GM23338 (cell line): ENCODE measurements around the gene CHIC1.

Source experiments
- CREB1 ChIP-seq: fragments of 250-450 bp; sonication (Bioruptor Pico); IDR thresholded peaks from 2 replicates; pipeline ENCODE4 v1.5.0; 2020; ENCODE audit warnings: low read depth, mild to moderate bottlenecking, moderate library complexity
- EZH2 ChIP-seq: fragments of 200-600 bp; sonication (generic); IDR thresholded peaks from one replicate; pipeline ENCODE4 v1.8.0; 2017; ENCODE audit warnings: antibody characterized with exemption, mild to moderate bottlenecking, low read depth; ENCODE audit not compliant: unreplicated experiment
- EZH2phosphoT487 ChIP-seq: fragments of 200-600 bp; sonication (generic); IDR thresholded peaks from one replicate; pipeline ENCODE4 v1.8.1; 2018; ENCODE audit warnings: antibody characterized with exemption; ENCODE audit not compliant: unreplicated experiment
- JUNB ChIP-seq: IDR thresholded peaks from one replicate; pipeline ENCODE4 v1.6.1; 2016; ENCODE audit warnings: antibody characterized with exemption; ENCODE audit not compliant: unreplicated experiment
- POLR2AphosphoS5 ChIP-seq: IDR thresholded peaks from 2 replicates; pipeline ENCODE4 v1.6.1; 2016; ENCODE audit warnings: antibody characterized with exemption, low read depth
- STAT1 ChIP-seq: IDR thresholded peaks from one replicate; pipeline ENCODE4 v1.6.1; 2016; ENCODE audit warnings: antibody characterized with exemption; ENCODE audit not compliant: unreplicated experiment
- TF ChIP-seq, protein P1 (sequence below), 2 experiments: fragments of 200-600 bp in 1 of 2; sonication (generic) in 1 of 2; conservative IDR thresholded peaks; 2 replicates each; pipeline versions ENCODE4 v1.5.1 to v1.6.1; 2016 to 2017; ENCODE audit warnings: antibody characterized with exemption in 2 of 2, low read depth in 2 of 2, mild to moderate bottlenecking in 2 of 2, moderate library complexity in 1 of 2
- TF ChIP-seq, protein P2 (sequence below): IDR thresholded peaks from one replicate; pipeline ENCODE4 v1.6.1; 2018; ENCODE audit warnings: antibody characterized with exemption; ENCODE audit not compliant: unreplicated experiment

DNA sequence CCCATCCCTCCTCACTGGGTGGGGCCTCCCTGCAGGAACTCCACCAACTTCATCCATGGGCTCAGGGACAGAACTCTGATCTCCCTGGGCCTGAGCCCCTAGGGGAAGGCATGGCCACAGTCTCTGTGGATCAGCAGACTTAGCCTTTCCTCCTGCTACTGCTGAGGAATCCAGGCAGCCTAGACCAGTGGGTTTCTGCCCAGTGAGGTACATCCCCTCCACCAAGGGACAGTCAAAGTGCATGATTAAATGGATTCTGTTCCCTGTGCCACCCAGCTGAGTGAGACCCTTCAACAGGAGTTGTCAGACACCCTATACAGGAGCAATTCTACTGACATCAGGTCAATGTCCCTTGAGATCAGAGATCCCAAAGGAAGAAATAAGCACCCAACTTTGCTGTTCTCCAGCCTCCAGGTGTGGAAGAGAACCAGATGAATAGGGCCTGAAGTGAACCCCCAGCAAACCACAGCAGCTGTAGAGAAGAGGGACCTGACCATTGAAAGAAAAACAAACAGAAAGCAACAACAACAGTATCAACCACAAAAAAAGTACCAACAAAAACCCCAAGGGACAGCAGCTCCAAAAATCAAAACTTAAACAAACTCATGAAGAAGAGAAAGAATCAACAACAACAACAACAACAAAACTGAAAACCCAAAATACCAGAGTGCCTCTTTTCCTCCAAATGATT lies 84.8 kb downstream of the CHIC1 start:
- TF ChIP-seq, protein P1, sequence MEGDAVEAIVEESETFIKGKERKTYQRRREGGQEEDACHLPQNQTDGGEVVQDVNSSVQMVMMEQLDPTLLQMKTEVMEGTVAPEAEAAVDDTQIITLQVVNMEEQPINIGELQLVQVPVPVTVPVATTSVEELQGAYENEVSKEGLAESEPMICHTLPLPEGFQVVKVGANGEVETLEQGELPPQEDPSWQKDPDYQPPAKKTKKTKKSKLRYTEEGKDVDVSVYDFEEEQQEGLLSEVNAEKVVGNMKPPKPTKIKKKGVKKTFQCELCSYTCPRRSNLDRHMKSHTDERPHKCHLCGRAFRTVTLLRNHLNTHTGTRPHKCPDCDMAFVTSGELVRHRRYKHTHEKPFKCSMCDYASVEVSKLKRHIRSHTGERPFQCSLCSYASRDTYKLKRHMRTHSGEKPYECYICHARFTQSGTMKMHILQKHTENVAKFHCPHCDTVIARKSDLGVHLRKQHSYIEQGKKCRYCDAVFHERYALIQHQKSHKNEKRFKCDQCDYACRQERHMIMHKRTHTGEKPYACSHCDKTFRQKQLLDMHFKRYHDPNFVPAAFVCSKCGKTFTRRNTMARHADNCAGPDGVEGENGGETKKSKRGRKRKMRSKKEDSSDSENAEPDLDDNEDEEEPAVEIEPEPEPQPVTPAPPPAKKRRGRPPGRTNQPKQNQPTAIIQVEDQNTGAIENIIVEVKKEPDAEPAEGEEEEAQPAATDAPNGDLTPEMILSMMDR (conservative IDR thresholded peaks at IDR 0.05; ENCODE audit: low read depth in 2 of 2), result no peak
- TF ChIP-seq POLR2AphosphoS5, result no peak
- no peak for TF ChIP-seq JUNB
- TF ChIP-seq, protein P2, sequence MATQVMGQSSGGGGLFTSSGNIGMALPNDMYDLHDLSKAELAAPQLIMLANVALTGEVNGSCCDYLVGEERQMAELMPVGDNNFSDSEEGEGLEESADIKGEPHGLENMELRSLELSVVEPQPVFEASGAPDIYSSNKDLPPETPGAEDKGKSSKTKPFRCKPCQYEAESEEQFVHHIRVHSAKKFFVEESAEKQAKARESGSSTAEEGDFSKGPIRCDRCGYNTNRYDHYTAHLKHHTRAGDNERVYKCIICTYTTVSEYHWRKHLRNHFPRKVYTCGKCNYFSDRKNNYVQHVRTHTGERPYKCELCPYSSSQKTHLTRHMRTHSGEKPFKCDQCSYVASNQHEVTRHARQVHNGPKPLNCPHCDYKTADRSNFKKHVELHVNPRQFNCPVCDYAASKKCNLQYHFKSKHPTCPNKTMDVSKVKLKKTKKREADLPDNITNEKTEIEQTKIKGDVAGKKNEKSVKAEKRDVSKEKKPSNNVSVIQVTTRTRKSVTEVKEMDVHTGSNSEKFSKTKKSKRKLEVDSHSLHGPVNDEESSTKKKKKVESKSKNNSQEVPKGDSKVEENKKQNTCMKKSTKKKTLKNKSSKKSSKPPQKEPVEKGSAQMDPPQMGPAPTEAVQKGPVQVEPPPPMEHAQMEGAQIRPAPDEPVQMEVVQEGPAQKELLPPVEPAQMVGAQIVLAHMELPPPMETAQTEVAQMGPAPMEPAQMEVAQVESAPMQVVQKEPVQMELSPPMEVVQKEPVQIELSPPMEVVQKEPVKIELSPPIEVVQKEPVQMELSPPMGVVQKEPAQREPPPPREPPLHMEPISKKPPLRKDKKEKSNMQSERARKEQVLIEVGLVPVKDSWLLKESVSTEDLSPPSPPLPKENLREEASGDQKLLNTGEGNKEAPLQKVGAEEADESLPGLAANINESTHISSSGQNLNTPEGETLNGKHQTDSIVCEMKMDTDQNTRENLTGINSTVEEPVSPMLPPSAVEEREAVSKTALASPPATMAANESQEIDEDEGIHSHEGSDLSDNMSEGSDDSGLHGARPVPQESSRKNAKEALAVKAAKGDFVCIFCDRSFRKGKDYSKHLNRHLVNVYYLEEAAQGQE, result no peak
- no peak for TF ChIP-seq EZH2
- TF ChIP-seq EZH2phosphoT487, result no peak
- no peak for TF ChIP-seq STAT1
- no peak for TF ChIP-seq CREB1
